K562 (cell line): ENCODE data around the gene TCF25. TPM values are rescaled to one million over a fixed set of nuclear protein-coding genes. Genes with fewer than 3 reads are reported as not detected.
A peak's percentile ranks its signal among the peaks of the same experiment; 100 is the strongest.

ENCODE experiments used
- CTCFL ChIP-seq: IDR thresholded peaks from 2 replicates; pipeline ENCODE4 v1.6.1; 2011; ENCODE audit warnings: borderline replicate concordance, low read depth, mild to moderate bottlenecking, moderate library complexity, low read length; ENCODE audit not compliant: insufficient read depth, poor library complexity, severe bottlenecking
- HDAC1 ChIP-seq, 2 experiments: fragments of 450-650 bp; IDR thresholded peaks; 2 replicates each; pipeline ENCODE4 v1.6.1; 2016 to 2017; ENCODE audit warnings: inconsistent platforms in 1 of 2, mild to moderate bottlenecking in 1 of 2, moderate library complexity in 1 of 2
- MTA3 ChIP-seq: fragments of 450-650 bp; formaldehyde crosslinking; IDR thresholded peaks from 2 replicates; pipeline ENCODE4 v1.6.1; 2017; ENCODE audit warnings: mild to moderate bottlenecking, borderline replicate concordance
- PML ChIP-seq: IDR thresholded peaks from 2 replicates; pipeline ENCODE4 v1.6.1; 2012; ENCODE audit warnings: low read length, inconsistent platforms
- RBM25 ChIP-seq: fragments of 200-400 bp; formaldehyde crosslinking; IDR thresholded peaks from 2 replicates; pipeline ENCODE4 v1.6.1; 2018; ENCODE audit warnings: low read length, low read depth, moderate library complexity; ENCODE audit not compliant: severe bottlenecking
- ZNF280A ChIP-seq: fragments of 450-650 bp; IDR thresholded peaks from 2 replicates; pipeline ENCODE4 v1.6.1; 2018; ENCODE audit warnings: mild to moderate bottlenecking, low read depth; ENCODE audit not compliant: partially characterized antibody
- ZNF699 ChIP-seq: fragments of 250-450 bp; sonication (Bioruptor Pico); IDR thresholded peaks from 2 replicates; pipeline ENCODE4 v1.8.0; 2021; ENCODE audit warnings: mild to moderate bottlenecking, moderate library complexity; ENCODE audit not compliant: insufficient replicate concordance
- polyA plus RNA-seq, 8 experiments: library from polyadenylated mRNA; depleted of rRNA in 4 of 8; stranded (reverse) in 5 of 8; unstranded in 3 of 8; fragments of >200 nt; fragmentation: Nextera tagmentation in 2 of 8; fragmentation: Illumina TruSeq in 1 of 8; extraction: Ambion mirVana in 2 of 8; extraction: Trizol in 1 of 8; gene quantifications; 2 replicates each; pipeline versions ENCODE4 v1.2.1 to v1.2.3, GENCODE V29; 2011 to 2014; ENCODE audit warnings: inconsistent platforms in 1 of 8, missing spikeins in 1 of 8
- total RNA-seq, 7 experiments: library from RNA; depleted of rRNA in 6 of 7; stranded (reverse); fragments of >200 nt in 6 of 7; fragmentation: Illumina TruSeq in 2 of 7; extraction: Trizol in 2 of 7; gene quantifications; 2 replicates each; pipeline versions ENCODE4 v1.2.1 to v1.2.3, GENCODE V29; 2011 to 2021; ENCODE audit warnings: low replicate concordance in 1 of 7
- TF ChIP-seq, protein P1 (sequence below): fragments of 450-650 bp; IDR thresholded peaks from 2 replicates; pipeline ENCODE4 v1.6.1; 2016; ENCODE audit warnings: low read depth
- TF ChIP-seq, protein P2 (sequence below), 2 experiments: IDR thresholded peaks; 2 replicates each; pipeline ENCODE4 v1.6.1; 2011; ENCODE audit warnings: borderline replicate concordance in 1 of 2, control low read depth in 1 of 2, low read depth in 1 of 2, low read length in 1 of 2, mild to moderate bottlenecking in 1 of 2, mixed read lengths in 1 of 2, moderate library complexity in 1 of 2; ENCODE audit not compliant: insufficient read depth in 1 of 2, insufficient read length in 1 of 2, poor library complexity in 1 of 2, severe bottlenecking in 1 of 2; ENCODE audit errors: extremely low read depth in 1 of 2

The TCF25 gene
- total and polyA plus RNA-seq, 9 of the 15 experiments (the other 6 are each of a cell fraction or from before 2014, with no cell fraction given): 9.0 to 154 (median 83.8) TPM

- TF ChIP-seq, protein P1, sequence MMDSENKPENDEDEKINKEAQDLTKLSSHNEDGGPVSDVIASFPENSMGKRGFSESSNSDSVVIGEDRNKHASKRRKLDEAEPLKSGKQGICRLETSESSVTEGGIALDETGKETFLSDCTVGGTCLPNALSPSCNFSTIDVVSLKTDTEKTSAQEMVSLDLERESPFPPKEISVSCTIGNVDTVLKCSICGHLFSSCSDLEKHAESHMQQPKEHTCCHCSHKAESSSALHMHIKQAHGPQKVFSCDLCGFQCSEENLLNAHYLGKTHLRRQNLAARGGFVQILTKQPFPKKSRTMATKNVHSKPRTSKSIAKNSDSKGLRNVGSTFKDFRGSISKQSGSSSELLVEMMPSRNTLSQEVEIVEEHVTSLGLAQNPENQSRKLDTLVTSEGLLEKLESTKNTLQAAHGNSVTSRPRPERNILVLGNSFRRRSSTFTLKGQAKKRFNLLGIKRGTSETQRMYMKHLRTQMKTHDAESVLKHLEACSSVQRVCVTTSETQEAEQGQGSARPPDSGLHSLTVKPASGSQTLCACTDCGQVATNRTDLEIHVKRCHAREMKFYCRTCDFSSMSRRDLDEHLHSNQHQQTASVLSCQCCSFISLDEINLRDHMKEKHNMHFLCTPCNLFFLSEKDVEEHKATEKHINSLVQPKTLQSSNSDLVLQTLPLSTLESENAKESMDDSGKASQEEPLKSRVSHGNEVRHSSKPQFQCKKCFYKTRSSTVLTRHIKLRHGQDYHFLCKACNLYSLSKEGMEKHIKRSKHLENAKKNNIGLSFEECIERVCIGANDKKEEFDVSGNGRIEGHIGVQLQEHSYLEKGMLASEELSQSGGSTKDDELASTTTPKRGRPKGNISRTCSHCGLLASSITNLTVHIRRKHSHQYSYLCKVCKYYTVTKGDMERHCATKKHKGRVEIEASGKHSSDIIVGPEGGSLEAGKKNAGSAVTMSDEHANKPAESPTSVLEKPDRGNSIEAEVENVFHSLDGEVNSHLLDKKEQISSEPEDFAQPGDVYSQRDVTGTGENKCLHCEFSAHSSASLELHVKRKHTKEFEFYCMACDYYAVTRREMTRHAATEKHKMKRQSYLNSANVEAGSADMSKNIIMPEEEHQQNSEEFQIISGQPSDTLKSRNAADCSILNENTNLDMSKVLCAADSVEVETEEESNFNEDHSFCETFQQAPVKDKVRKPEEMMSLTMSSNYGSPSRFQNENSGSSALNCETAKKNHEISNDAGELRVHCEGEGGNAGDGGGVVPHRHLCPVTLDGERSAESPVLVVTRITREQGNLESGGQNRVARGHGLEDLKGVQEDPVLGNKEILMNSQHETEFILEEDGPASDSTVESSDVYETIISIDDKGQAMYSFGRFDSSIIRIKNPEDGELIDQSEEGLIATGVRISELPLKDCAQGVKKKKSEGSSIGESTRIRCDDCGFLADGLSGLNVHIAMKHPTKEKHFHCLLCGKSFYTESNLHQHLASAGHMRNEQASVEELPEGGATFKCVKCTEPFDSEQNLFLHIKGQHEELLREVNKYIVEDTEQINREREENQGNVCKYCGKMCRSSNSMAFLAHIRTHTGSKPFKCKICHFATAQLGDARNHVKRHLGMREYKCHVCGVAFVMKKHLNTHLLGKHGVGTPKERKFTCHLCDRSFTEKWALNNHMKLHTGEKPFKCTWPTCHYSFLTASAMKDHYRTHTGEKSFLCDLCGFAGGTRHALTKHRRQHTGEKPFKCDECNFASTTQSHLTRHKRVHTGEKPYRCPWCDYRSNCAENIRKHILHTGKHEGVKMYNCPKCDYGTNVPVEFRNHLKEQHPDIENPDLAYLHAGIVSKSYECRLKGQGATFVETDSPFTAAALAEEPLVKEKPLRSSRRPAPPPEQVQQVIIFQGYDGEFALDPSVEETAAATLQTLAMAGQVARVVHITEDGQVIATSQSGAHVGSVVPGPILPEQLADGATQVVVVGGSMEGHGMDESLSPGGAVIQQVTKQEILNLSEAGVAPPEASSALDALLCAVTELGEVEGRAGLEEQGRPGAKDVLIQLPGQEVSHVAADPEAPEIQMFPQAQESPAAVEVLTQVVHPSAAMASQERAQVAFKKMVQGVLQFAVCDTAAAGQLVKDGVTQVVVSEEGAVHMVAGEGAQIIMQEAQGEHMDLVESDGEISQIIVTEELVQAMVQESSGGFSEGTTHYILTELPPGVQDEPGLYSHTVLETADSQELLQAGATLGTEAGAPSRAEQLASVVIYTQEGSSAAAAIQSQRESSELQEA: no peak
- TF ChIP-seq ZNF699 (no peak), RBM25 (no peak), MTA3 (peak; percentile 44), PML (no peak), CTCFL (peak; percentile 49), ZNF280A (no peak), HDAC1 (IDR thresholded peaks at IDR 0.05) (peak in 1 of 2 experiments; percentile 34; a peak in 1 of 4 replicates)
- TF ChIP-seq, protein P2, sequence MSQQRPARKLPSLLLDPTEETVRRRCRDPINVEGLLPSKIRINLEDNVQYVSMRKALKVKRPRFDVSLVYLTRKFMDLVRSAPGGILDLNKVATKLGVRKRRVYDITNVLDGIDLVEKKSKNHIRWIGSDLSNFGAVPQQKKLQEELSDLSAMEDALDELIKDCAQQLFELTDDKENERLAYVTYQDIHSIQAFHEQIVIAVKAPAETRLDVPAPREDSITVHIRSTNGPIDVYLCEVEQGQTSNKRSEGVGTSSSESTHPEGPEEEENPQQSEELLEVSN (IDR thresholded peaks at IDR 0.05; ENCODE audit: borderline replicate concordance in 1 of 2, extremely low read depth in 1 of 2, insufficient read depth in 1 of 2, insufficient read length in 1 of 2, low read depth in 1 of 2, low read length in 1 of 2, poor library complexity in 1 of 2, severe bottlenecking in 1 of 2): peak in 1 of 2 experiments; percentile 84
These were observed 45.3 kb downstream of the TCF25 start, which contains the start of gene MC1R (continued) for GRCh38 chr16:89918453-89919347.
